Middle frontal gyrus (tissue), 1 donor: ENCODE measurements around the gene KCTD18.

Experiments used
- DNase-seq: peaks from one replicate; pipeline ENCODE4 v3.0.0-alpha.2; 2015; ENCODE audit warnings: low spot score; ENCODE audit errors: extremely low spot score

The KCTD18 gene

GRCh38 chr2:200455958-200456421 lies 53.9 kb downstream of the KCTD18 start:
- DNase-seq = no peak

GRCh38 chr2:200454927-200455801 lies 54.7 kb downstream of the KCTD18 start:
- DNase-seq = no peak

DNA sequence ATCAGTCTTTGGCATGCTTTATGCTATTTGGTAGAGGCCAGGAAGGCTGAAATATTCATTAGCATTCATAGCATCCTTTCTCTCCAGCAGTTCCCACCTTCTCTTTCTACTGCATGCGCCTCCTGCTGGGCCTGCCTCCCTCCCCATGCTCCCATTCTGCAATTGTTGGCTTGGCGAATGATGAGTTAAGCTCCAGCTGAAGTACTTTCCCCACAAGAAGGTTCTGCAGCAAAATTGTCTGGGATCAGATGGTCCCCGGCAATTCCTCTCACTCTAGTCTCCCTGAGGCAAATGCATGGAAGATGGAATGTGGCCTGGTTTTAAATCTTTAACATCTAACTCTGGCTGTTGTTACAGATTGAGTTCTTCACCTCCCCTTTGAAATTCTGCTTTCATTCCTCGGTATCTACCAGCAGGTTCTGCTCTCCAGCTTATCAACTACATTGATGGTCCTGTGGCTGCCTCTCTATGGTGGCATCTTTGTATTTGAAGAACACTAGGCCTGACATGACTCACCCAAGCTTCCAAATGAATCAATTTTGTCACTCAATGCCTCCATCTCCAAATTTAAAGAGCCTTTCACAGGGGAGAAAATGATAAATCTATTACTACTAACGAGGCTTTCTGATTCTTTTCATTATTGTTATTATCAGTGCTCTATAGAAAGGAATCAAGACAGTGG lies 55.9 kb downstream of the KCTD18 start:
- DNase-seq = no peak

GRCh38 chr2:200453142-200453852 lies 56.6 kb downstream of the KCTD18 start:
- DNase-seq = no peak

GRCh38 chr2:200452377-200452776 lies 57.5 kb downstream of the KCTD18 start:
- no peak for DNase-seq

DNA sequence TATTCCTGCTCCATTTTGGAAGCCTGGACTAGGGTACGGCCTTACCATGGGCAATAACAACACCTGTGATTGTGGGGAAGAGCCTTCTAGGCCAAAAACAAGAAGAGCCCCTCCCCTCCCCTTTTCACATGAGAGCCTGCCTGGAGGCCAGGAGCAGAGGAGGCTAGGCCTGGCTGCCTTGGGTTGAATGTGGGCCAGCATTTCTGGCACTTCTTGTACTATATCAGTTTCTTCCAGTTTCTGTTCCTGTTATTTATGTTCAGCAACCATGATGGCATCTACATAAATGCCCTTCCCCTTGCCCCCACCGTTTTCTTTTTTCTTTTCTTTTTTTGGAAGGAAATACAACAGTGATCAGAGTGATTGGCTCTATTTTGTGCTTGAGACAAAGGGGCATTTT lies 58.4 kb downstream of the KCTD18 start:
- no peak for DNase-seq

DNA sequence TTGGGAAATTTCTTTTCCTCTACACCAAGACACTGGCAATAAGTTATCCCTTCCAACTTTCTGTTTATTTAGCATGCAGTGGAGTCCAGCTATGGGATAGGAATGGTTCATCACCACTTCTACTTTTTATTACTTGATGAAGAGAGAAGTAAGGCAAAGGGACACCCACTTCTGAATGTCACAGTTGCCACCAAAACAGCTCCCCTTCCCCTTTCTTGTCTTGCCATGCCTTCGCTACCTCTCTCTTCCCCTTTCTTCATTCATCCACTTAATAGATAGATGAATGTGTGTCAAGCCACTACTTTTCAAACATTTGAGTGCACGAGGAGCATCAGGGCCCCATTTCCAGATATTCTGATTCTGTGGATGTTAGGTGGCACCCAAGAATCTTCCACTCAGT lies 59.6 kb downstream of the KCTD18 start:
- no peak for DNase-seq

DNA sequence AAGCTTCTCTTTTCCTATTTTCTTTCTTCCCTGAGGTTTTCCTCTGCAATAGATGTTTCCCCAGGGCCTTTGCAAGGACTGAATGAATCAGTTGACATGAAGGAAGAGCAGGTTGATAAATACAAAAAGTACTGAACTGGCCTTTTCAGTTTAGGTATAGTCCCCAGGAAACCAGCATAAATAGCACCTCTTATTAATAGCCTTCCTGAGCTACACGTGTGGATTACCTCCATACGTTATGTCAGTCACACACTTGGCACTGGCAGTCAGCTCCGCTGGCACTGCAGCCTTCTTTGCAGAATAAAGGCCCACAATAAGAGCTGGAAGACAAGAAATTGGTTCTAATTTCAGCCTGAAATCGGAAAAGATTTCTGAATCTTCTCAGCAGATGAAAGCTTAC lies 60.7 kb downstream of the KCTD18 start:
- no peak for DNase-seq

- DNase-seq = no peak
Measured at GRCh38 chr2:200448455-200448854, 61.4 kb downstream of the KCTD18 start.

DNA sequence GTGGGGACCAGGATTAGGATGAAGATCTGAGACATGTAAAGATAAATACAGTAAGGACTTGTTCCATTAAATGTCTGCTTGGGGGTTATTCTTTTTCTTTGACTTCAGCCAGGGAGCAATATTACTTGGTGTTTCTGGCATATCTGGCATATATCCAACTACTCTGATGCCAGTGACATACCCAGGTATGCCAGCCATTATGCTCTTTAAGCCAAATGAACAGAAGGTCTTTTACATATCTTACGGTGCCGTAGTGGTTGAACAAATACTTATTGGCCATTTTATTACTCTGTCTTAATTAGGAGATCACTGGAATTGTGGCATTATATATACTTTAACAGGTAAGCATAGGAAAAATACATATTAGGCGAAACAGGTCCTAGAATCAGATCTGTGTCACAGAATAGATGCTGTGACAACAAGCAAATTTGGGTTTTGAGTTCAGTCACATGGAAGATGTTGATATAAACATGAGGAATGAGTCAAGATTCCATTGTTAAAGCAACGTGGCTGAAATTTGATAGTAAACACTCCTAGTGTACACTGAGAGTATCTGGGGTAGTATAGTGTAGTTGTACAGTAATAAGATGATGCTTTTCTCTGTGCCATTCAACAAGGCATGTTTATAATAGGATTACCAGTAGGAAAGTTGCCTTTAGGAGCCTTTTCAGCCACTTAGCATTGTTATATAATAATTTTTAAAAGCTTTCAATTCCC lies 62.6 kb downstream of the KCTD18 start:
- DNase-seq = no peak

DNA sequence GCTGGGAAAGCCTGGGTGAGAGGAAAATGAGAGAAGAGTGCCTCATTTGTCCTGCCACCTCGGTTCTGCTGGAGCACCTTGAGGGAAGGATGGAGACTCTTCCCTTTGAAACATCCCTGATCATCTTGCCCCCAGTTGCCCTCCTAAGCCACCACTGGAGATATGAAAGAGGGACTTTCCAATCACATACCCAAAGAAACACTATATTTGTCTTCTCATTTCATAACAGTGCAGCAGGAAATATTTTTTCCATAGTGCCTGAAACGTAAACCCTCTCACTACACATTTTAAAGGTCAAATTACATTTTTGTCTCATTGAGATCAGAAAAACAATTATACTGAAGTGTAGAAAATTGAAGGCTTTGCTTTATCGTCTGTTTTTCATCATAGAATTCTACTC lies 63.3 kb downstream of the KCTD18 start:
- DNase-seq = no peak

GRCh38 chr2:200445284-200445683 lies 64.6 kb downstream of the KCTD18 start:
- no peak for DNase-seq

DNA sequence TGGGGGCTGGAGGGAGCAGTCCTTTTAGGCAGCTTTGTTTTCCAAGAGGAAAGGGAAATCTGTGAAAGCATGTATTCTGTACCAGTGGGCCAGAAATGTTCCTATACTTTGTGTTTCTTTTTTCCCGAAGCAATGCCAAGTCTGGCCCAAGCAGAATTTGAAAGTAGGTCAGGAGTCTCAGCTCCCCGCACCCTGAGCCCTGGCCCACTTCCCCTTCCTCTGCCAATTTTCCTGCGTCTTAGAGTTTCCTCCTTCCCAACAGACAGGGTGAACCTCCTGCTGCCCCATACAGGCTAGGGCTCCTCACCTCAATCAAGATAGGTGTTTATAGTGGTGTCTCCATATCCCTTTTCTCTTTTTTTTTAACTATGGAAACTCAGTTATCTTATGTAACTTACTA lies 65.3 kb downstream of the KCTD18 start:
- no peak for DNase-seq

GRCh38 chr2:200443916-200444315 lies 66.0 kb downstream of the KCTD18 start:
- no peak for DNase-seq

DNA sequence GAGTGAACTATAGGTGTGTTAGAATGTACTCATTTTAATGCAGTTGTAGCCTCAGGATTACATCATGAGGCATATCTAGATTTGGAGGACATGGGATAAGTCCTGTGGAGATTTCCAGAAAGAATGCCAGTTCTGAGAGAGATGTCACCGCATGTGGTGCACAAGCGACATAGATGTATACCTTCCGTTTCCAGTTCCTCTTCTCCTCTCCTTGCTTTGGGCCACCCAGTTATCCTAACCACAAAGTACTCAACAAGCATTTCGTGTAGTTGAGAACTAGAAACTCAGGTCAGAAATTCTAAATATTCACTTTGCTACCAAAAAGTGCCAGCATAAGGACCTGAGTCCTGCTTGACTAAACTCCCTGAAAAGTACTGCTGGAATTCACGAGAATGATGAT lies 66.5 kb downstream of the KCTD18 start:
- DNase-seq = no peak

- no peak for DNase-seq
Measured at GRCh38 chr2:200442471-200442870, 67.4 kb downstream of the KCTD18 start.

DNA sequence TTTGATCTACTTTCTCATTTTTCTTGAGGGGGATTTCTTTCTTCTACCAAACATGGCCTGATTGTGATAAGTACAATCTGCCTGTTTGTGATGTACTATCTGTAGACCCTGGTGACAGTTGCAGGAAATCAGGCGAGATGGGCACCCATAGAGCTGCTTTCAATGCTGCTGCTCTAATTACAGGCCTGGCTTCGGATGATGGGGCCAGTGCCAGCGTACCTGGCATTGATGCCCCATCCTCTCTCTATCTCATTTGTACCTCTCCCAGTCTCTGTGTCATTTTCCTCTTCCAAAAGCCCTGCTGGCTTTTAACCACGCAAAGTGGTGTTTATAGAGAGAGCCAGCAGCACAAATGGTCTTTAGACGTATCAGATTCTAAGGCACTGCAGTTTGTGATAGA lies 69.9 kb downstream of the KCTD18 start:
- DNase-seq = no peak
